ENCODE results near the gene MLH3. TPM values are rescaled to one million over a fixed set of nuclear protein-coding genes. Genes with fewer than 3 reads are reported as not detected.
A peak's percentile ranks its signal among the peaks of the same experiment; 100 is the strongest.

The MLH3 gene
- total RNA-seq, 2 experiments from 2014 or later = 13.2 to 14.4 TPM

DNA sequence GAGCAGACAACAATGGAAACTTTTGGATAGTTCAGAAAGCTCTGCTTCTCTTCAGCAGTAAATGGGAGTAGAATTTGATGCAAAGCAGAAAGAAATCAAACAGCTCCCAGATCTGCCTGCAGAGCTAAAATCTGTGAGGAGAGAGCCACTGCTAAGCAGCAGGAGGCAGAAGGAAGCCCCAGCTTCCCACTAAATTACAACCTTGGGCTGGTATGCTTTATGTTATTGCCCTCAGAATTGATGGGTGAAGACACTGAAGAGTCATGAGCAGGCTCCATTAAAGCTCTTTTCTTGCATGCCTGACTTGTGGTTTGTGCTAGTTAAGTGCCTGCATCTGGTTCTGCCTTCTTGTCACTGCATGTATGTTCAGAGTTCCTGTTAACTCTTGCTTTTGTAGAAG, 26.5 kb upstream of the MLH3 start:
- no peaks in the 10 kb centered on the region for H3K9me3 ChIP-seq (ENCODE audit: control insufficient read depth in 1 of 2, insufficient read depth in 1 of 2, low read length in 2 of 2)
- POLR2A ChIA-PET = interaction anchor here (0.6 to 2.2 kb wide), 16 partner anchors 8 to 315 kb away, joined by 3 to 18 read pairs (median 4); partner anchors contain the start of genes ACYP1, MLH3, NEK9 and YLPM1
- no peaks in the 10 kb centered on the region for H3K4me1 ChIP-seq (ENCODE audit: insufficient read depth, low read length)
- H3K27me3 Mint-ChIP-seq = no peaks in the 10 kb centered on the region
- DNase-seq = peak in 1 of 14 experiments; percentile 18
- no peaks in the 10 kb centered on the region for H3K27me3 ChIP-seq (ENCODE audit: control insufficient read depth in 1 of 2, insufficient read depth in 2 of 2, low read length in 2 of 2)
- ATAC-seq (ENCODE audit: poor library complexity) = peak; percentile 95
- H3K9me3 Mint-ChIP-seq = no peaks in the 10 kb centered on the region
- no peak overlapping the region for H3K4me3 ChIP-seq (ENCODE audit: low read length)
- TF ChIP-seq, protein P1, sequence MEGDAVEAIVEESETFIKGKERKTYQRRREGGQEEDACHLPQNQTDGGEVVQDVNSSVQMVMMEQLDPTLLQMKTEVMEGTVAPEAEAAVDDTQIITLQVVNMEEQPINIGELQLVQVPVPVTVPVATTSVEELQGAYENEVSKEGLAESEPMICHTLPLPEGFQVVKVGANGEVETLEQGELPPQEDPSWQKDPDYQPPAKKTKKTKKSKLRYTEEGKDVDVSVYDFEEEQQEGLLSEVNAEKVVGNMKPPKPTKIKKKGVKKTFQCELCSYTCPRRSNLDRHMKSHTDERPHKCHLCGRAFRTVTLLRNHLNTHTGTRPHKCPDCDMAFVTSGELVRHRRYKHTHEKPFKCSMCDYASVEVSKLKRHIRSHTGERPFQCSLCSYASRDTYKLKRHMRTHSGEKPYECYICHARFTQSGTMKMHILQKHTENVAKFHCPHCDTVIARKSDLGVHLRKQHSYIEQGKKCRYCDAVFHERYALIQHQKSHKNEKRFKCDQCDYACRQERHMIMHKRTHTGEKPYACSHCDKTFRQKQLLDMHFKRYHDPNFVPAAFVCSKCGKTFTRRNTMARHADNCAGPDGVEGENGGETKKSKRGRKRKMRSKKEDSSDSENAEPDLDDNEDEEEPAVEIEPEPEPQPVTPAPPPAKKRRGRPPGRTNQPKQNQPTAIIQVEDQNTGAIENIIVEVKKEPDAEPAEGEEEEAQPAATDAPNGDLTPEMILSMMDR (IDR thresholded peaks at IDR 0.05) = no peak
- H3K4me1 Mint-ChIP-seq (ENCODE audit: low read depth) = peaks cover 31% of the 10 kb centered on the region
- intact Hi-C loops (cut with DNase I, micrococcal nuclease) = loop anchor here in 1 of 2 experiments (5.0 kb wide), 1 partner anchor 35 kb away; no protein-coding TSS in a partner anchor
- H3K36me3 ChIP-seq (ENCODE audit: insufficient read depth, low read length) = peaks cover 8% of the 10 kb centered on the region
- H3K36me3 Mint-ChIP-seq (ENCODE audit: low read depth) = peaks cover 22% of the 10 kb centered on the region
- CTCF ChIA-PET = no interaction called here
- peak overlapping the region; percentile 68 for H3K4me3 Mint-ChIP-seq
- H3K27ac Mint-ChIP-seq = peak overlapping the region; percentile 90
- no peak overlapping the region for H3K27ac ChIP-seq (ENCODE audit: low read depth in 1 of 2, low read length in 2 of 2)

DNA sequence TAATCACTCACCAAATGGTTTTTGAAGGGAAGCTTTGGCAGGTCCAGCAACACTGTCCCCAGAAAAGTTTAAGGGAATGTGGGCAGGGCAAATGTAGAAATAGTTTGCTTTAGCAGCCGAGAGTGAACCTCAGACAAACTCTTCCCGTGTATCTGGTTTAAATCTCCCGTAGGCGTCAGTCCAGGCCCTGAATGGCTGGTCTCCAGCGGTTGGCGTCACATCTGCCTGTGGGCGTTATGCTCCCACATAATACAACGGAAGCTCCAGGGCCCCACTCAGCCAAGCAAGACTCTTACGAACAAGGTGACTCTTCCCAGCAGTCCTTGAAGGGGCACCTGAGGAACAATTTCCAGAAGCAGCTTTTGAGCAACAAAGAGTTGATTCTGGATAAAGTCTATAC, 19.1 kb upstream of the MLH3 start:
- ChIA-PET POLR2A (interaction anchor here (1.6 to 2.0 kb wide), 2 partner anchors 10 to 19 kb away, joined by 5 to 13 read pairs; partner anchors contain the start of gene MLH3), CTCF (no interaction called here)
- ATAC-seq (ENCODE audit: poor library complexity) (no peak), DNase-seq (no peak)
- intact Hi-C loops (cut with DNase I, micrococcal nuclease) = no loop called here
- Mint-ChIP-seq H3K4me3 (peak overlapping the region; percentile 77), H3K9me3 (no peaks in the 10 kb centered on the region), H3K36me3 (ENCODE audit: low read depth) (no peaks in the 10 kb centered on the region), H3K27ac (peak overlapping the region; percentile 44), H3K4me1 (ENCODE audit: low read depth) (peaks cover 14% of the 10 kb centered on the region), H3K27me3 (no peaks in the 10 kb centered on the region)
- Histone ChIP-seq H3K27ac (ENCODE audit: low read depth in 1 of 2, low read length in 2 of 2) (no peak overlapping the region), H3K9me3 (ENCODE audit: control insufficient read depth in 1 of 2, insufficient read depth in 1 of 2, low read length in 2 of 2) (no peaks in the 10 kb centered on the region), H3K4me3 (ENCODE audit: low read length) (no peak overlapping the region), H3K36me3 (ENCODE audit: insufficient read depth, low read length) (no peaks in the 10 kb centered on the region), H3K27me3 (ENCODE audit: control insufficient read depth in 1 of 2, insufficient read depth in 2 of 2, low read length in 2 of 2) (no peaks in the 10 kb centered on the region), H3K4me1 (ENCODE audit: insufficient read depth, low read length) (peaks cover 18% of the 10 kb centered on the region)
- TF ChIP-seq, protein P1 (IDR thresholded peaks at IDR 0.05) = no peak

DNA sequence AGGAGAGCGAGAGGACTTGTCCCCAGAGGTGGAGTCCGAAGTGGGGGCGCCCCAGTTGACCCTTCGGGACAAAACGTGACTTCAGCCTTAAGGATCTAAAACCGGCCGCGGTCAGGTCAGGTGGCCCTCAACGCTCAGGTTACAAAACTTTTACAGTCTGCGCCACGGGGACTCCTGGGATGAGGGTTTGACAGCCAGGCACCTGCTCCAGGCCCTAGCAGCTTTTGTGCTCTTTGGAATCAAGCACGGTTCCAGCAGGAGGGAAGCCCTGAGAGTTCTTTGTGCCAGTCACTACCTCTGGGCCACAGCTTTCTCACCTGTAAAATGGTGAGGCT, 18.5 kb upstream of the MLH3 start:
- Mint-ChIP-seq H3K4me3 (peak overlapping the region; percentile 77), H3K27ac (peak overlapping the region; percentile 44), H3K27me3 (no peaks in the 10 kb centered on the region), H3K9me3 (no peaks in the 10 kb centered on the region), H3K4me1 (ENCODE audit: low read depth) (peaks cover 13% of the 10 kb centered on the region), H3K36me3 (ENCODE audit: low read depth) (no peaks in the 10 kb centered on the region)
- Histone ChIP-seq H3K9me3 (ENCODE audit: control insufficient read depth in 1 of 2, insufficient read depth in 1 of 2, low read length in 2 of 2) (no peaks in the 10 kb centered on the region), H3K36me3 (ENCODE audit: insufficient read depth, low read length) (no peaks in the 10 kb centered on the region), H3K27me3 (ENCODE audit: control insufficient read depth in 1 of 2, insufficient read depth in 2 of 2, low read length in 2 of 2) (no peaks in the 10 kb centered on the region), H3K27ac (ENCODE audit: low read depth in 1 of 2, low read length in 2 of 2) (no peak overlapping the region), H3K4me1 (ENCODE audit: insufficient read depth, low read length) (peaks cover 18% of the 10 kb centered on the region), H3K4me3 (ENCODE audit: low read length) (peak overlapping the region; percentile 72)
- DNase-seq = no peak
- TF ChIP-seq, protein P1 (IDR thresholded peaks at IDR 0.05) = no peak
- CTCF ChIA-PET = no interaction called here
- POLR2A ChIA-PET = interaction anchor here (0.9 to 2.0 kb wide), 5 partner anchors 8 to 178 kb away, joined by 3 to 15 read pairs (median 5); partner anchors contain the start of gene MLH3
- intact Hi-C loops (cut with DNase I, micrococcal nuclease) = loop anchor here in 1 of 2 experiments (10.0 kb wide), 1 partner anchor 65 kb away; the partner anchor contains the start of gene EIF2B2
- ATAC-seq (ENCODE audit: poor library complexity) = no peak

All from CD4-positive, alpha-beta T cell (primary cell).